GM20000 (cell line): ENCODE data around the gene DPM2.

Experiments used
- DNase-seq: peaks from one replicate; pipeline ENCODE4 v3.0.0; 2012; ENCODE audit warnings: low spot score
- TF ChIP-seq, protein P1 (sequence below): IDR thresholded peaks from 2 replicates; pipeline ENCODE4 v1.5.1; 2012; ENCODE audit warnings: mild to moderate bottlenecking, control low read depth; ENCODE audit errors: extremely low read depth, missing control alignments

The DPM2 gene

DNA sequence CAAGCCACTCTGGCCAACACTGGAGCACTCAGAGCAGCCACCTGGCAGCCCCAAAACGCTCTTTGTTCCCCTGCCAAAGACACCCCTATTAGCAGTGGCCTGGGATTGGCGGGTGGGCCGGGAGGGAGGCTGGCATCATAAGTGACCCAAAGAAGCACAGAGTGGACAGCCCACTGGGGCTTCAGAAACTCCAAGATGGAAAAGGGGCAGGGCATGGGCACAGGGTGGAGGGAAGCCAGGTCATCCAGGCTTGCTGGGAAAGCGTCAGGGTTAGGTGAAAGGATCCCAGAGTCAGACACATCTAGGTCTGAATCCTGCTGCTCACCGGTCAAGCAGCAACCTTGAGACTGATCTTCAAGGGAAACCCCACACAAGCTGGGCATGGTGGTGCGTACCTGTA is 28.3 kb upstream of the DPM2 start:
- TF ChIP-seq, protein P1, sequence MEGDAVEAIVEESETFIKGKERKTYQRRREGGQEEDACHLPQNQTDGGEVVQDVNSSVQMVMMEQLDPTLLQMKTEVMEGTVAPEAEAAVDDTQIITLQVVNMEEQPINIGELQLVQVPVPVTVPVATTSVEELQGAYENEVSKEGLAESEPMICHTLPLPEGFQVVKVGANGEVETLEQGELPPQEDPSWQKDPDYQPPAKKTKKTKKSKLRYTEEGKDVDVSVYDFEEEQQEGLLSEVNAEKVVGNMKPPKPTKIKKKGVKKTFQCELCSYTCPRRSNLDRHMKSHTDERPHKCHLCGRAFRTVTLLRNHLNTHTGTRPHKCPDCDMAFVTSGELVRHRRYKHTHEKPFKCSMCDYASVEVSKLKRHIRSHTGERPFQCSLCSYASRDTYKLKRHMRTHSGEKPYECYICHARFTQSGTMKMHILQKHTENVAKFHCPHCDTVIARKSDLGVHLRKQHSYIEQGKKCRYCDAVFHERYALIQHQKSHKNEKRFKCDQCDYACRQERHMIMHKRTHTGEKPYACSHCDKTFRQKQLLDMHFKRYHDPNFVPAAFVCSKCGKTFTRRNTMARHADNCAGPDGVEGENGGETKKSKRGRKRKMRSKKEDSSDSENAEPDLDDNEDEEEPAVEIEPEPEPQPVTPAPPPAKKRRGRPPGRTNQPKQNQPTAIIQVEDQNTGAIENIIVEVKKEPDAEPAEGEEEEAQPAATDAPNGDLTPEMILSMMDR = no peak
- no peak for DNase-seq

DNA sequence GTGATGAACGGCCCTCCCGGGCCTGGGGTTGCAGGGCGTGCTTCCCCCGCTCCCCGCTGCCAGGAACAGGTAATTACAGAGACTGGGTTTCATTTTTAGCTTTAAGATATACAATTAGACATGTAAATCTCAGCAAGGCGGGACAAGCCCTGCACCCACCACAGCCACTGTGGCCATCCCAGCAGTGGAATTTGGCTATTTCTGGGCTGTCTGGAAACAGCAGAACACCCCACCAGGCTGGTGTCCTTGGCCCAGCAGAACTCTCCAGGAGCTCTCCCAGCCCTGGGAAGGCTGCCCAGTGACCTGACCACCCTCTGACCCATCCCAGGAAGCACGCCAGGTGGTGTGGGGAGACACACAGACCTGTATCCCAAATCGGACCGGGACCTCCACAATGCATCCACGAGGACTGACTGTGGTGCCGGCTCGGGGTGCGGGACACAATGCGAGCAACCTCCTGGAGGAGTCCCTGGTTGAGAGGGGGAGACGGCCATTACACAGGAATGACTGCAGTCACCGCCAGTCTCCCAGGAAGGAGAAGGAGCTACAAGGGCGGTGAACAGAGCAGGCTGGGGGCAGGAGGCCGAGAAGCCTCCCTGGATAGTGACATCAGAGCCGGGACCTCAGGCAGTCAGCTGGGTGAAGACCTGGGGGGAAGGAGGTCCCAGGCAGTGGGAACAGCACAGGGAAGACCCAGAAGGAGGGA is 25.9 kb upstream of the DPM2 start:
- DNase-seq = no peak
- TF ChIP-seq, protein P1 = no peak

DNA sequence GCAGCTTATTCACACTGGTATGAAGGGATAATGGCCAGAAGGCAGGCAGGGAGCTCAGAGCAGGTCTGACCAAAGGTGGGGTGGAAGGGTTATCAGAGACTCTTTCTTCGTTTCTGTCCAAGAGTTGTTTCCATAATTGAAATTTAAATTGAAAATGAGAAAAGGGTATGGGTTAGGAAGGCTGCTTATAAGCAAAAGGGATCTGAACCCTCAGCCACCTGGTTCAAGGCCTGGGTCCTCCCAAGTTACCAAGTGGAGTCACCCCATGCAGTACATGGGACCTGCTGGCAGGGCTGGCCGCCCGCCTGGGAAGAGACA is 25.3 kb upstream of the DPM2 start:
- DNase-seq = no peak
- TF ChIP-seq, protein P1 = no peak

DNA sequence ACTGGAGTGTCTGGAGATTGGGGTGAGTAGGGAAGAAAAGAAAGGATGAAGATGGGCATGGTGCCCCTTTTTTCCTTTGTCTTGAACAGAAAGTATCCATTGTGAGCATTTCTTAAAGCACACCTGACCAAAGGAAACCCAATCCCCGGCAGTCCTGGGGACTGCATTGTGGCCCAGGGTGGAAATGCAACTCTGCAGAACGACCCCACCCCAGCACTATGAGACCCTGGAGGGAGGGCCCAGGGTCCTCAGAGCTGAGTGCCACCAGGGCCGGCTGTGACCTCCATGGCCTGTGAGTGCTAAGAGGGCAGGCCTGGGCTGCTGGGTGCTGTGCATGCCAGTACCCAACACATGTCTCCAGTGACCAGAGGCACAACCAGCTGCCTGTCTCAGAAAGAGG is 24.6 kb upstream of the DPM2 start:
- DNase-seq = no peak

DNA sequence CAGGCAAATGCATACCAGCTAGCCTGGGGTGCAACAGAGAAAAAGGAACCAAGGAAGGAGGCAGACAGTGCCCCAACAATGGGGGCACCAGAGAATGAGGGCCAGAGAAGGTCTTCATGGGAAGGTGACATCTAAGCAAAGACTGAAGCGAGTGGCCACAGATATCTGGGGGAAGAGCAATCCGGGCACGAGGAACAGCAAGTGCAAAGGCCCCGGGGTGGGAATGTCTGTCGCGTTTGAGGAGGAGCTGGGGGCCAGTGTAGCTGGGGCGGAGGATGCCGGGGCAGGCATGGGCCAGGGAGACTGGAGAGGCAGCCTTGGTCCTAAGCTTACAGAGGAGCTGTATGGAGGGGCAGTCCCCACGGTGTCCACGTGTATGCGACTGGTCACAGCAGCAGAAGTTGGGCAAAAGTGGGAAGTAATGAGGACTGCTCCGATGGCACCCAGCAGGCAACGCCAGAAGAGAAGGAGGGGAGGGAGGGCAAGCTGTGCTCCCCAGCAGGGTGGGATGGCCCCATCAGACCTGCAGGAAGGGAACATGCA is 24.0 kb upstream of the DPM2 start:
- no peak for DNase-seq
- TF ChIP-seq, protein P1 = no peak

More for the DNA sequence above, 24.6 kb upstream of the DPM2 start:
- TF ChIP-seq, protein P1 = no peak

DNA sequence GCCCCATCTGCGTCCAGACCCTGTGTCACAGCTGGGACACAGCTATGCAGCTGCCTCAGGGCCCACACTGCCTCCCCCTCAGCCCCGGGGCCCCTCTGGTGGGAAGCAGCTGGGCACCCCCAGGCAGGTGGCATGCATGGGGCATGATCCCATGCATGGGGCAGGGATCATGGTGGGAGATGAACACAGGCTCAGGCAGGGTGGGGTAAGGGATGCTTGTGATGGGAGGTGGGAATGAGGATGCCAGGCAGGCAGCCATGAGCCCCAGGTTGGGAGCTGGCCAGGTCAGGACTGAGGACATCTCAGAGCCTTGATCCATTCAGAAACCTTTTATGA is 23.5 kb upstream of the DPM2 start:
- TF ChIP-seq, protein P1 = no peak
- no peak for DNase-seq

DNA sequence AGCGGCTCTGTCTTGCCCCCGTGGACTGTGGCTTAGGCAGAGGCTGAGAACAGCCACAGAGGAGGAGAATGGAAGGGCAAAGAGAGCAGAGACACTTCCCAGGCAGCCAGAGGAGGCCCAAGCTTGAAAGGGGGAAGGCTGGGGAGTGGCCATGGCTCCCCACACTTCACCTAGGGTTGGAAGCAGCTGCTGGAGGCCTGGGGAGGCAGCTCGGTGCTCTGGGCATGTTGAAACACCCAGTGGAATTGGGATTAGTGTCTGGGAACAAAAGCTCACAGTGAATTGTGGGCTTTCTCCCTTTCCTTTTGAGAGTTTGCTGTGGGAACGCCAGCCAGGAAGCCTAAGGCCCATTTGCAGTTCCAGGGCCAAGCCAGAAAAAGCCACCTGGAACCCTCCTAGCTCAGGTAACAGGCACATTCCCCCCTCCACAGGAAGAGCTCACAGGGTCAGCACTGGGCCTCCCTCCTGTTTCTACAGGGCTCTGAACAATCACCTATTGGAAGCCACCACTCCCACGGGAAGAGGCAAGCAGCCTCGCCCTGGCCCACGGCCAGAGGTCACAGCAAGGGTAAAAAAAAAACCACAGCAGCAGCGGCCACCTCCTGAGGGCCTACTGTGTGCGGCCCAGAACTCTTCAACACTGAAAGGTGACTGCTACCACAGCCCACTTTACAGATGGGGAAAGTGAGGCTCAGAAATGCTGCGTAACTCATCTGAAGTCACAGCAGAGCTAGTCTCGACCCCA is 22.9 kb upstream of the DPM2 start:
- no peak for DNase-seq
- TF ChIP-seq, protein P1 = no peak
